K562 (cell line): Measurements from ENCODE around the gene KIF3A.

Experiments used
- IRF9 ChIP-seq: fragments of 450-650 bp; IDR thresholded peaks from 2 replicates; pipeline ENCODE4 v1.6.1; 2016; ENCODE audit warnings: missing biosample characterization, missing genetic modification characterization
- MAFF ChIP-seq: IDR thresholded peaks from 2 replicates; pipeline ENCODE4 v1.6.1; 2012; ENCODE audit warnings: low read length, improper control_type of control experiment
- PBX2 ChIP-seq, 2 experiments: IDR thresholded peaks in 1 of 2; conservative IDR thresholded peaks in 1 of 2; 2 replicates each; pipeline ENCODE4 v1.6.1; 2016; ENCODE audit warnings: low read depth in 2 of 2, mild to moderate bottlenecking in 1 of 2, missing compliant biosample characterization in 1 of 2, missing genetic modification characterization in 1 of 2, moderate library complexity in 1 of 2
- TEAD4 ChIP-seq, 2 experiments: sonication (generic) in 1 of 2; formaldehyde crosslinking in 1 of 2; IDR thresholded peaks; 2 replicates each; pipeline versions ENCODE4 v1.6.1 to v1.8.0; 2012 to 2022; ENCODE audit warnings: borderline replicate concordance in 1 of 2, inconsistent platforms in 1 of 2, low read length in 1 of 2, mild to moderate bottlenecking in 1 of 2, missing genetic modification reagents in 1 of 2
- USF2 ChIP-seq: sonication (generic); formaldehyde crosslinking; IDR thresholded peaks from 2 replicates; pipeline ENCODE4 v1.5.0; 2020; ENCODE audit warnings: missing genetic modification reagents

GRCh38 chr5:132785365-132785764 lies 48.0 kb upstream of the KIF3A start:
- TF ChIP-seq PBX2 (CRISPR knock-in tag; IDR thresholded peaks at IDR 0.05; ENCODE audit: low read depth) (no peak), PBX2 (tag; conservative IDR thresholded peaks at IDR 0.05; ENCODE audit: low read depth) (no peak), USF2 (no peak), IRF9 (tag) (no peak), TEAD4 (IDR thresholded peaks at IDR 0.05; ENCODE audit: low read length) (no peak), TEAD4 (CRISPR knock-in tag; IDR thresholded peaks at IDR 0.05; ENCODE audit: borderline replicate concordance) (no peak), MAFF (no peak)
